GM21360 (cell line): ENCODE measurements around the gene FMNL2.

Experiments
- ATAC-seq: cut with Tn5 transposase; IDR thresholded peaks from one replicate; pipeline ENCODE4 v1.9.1; 2021; ENCODE audit warnings: mild to moderate bottlenecking, moderate library complexity; ENCODE audit not compliant: unreplicated experiment

The FMNL2 gene

DNA sequence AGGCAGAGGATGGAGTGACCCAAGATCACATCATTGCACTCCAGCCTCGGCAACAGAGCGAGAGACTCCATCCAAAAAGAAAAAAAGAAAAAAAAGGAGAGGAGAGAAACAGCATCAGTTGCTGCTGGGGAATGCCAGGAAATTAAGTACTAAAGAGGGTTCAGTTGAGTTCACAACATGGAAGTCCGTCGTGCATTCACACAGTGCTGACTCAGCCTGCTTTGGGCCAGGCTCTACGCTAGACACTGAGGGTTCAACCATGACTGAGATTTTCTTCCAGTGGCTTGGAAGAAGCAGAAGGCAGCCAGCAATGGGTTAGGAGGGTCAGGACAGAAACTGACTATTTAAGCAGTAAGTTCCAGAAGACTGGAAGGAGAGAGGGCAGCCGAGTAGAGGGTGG, 108.8 kb downstream of the FMNL2 start:
- no peak for ATAC-seq

- ATAC-seq: no peak
These were observed 109.5 kb downstream of the FMNL2 start for GRCh38 chr2:152444448-152444847.

DNA sequence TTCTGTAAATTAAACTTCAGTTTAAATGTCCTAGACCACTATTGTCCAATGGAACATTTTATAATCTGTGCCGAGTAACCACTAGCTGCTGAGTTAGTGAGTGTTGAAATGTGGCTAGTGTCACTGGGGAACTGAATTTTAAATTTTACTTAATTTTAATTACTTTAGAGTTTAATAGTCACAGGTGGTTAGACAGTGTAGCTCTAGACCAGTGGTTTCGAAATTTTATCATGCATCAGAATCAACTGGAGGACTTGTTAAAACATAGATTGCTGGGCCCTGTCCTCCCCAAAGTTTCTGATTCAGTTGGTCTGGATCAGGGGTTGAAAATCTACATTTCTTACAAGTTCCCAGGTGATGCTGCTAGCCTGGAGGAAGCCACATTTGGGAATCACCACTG, 110.4 kb downstream of the FMNL2 start:
- ATAC-seq: no peak

- ATAC-seq: no peak
These were observed 110.8 kb downstream of the FMNL2 start for GRCh38 chr2:152445791-152446201.

- ATAC-seq: no peak
These were observed 111.2 kb downstream of the FMNL2 start for GRCh38 chr2:152446213-152446612.

- ATAC-seq: no peak
These were observed 112.9 kb downstream of the FMNL2 start for GRCh38 chr2:152447897-152448296.

DNA sequence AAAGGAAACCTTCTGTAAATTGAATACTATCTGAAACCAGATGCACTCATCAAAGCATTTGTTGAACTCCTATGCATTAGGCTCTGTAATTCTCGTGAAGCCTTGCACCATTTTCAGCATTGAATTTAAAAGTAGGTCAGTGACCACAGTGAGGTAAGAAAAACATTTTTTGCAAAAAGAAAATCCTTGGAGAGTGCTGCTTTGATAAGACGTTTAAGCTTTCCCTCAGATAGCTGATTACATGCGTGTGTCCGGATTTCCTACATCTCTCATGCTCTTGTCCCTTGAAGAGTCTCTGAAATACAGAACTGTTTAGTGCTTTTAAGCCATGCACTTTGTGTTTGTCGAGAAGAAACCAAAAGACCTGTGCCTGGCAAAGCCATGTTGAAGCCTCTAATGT, 113.6 kb downstream of the FMNL2 start:
- ATAC-seq: no peak

- no peak for ATAC-seq
These were observed 114.6 kb downstream of the FMNL2 start for GRCh38 chr2:152449578-152449977.

- ATAC-seq: no peak
These were observed 115.2 kb downstream of the FMNL2 start for GRCh38 chr2:152450176-152450575.

GRCh38 chr2:152452256-152452973, 117.4 kb downstream of the FMNL2 start:
- no peak for ATAC-seq

GRCh38 chr2:152453129-152453911, 118.3 kb downstream of the FMNL2 start:
- ATAC-seq: no peak

GRCh38 chr2:152454371-152454770, 119.4 kb downstream of the FMNL2 start:
- ATAC-seq: no peak

GRCh38 chr2:152454960-152455359, 120.0 kb downstream of the FMNL2 start:
- no peak for ATAC-seq

GRCh38 chr2:152455738-152456137, 120.8 kb downstream of the FMNL2 start:
- ATAC-seq: no peak

DNA sequence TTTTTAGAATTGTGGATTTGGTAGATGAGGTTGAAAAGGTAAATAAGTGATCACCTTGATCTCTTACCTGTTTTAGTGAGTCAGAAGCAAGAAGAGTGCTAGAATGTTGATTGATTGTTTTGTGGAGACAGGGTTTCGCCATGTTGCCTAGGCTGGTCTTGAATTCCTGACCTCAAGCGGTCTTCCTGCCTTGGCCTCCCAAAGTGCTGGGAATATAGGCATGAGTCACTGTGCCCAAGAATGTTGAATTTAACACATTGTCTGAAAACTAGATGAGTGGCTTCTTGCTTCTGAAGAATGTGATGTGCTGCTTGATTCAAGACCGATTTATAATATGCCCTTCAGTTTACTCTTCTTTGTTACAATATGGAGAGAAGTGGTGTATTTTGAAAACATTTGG, 121.3 kb downstream of the FMNL2 start:
- ATAC-seq: no peak

DNA sequence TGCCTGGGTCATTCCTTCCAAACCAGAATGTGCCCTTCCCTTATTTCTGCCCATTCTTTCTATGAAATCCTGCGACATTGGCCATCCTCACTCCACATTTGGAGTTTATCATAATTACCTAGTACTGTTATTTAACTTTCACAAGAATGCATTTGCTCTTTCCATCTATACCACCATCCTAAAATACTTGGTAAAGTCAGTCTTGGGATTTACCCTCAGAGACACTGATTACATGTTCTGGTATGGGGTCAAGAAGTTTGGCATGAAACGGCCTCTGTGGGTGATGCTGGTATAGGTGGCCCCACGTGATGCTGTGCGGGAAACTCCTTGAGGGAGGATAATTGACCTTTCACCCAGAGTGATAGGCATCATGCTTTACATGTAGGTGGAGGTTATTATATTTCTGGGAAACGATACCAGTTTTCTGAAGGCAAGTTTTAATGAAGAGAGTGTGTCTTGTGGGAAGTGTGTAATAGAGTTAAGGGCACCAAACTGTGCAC, 123.5 kb downstream of the FMNL2 start:
- no peak for ATAC-seq

DNA sequence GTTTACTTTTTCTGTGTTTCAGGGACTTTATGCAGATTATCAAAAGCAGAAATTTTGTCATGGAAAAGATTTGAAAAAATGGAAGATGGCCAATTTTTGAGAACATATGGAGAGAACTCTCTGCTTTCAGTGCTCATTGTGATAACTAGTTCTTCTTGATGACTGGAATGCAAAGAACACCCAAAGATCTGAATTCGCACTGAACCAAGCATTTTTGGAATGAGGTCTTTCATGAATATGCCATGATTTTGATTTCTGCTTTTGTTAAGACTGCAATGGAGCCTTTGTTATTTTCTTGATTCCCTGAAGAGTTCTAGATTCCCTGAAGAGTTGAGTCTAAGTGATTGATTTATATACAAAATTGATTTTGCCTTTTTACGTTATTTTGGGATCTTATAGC, 124.1 kb downstream of the FMNL2 start:
- ATAC-seq: no peak

DNA sequence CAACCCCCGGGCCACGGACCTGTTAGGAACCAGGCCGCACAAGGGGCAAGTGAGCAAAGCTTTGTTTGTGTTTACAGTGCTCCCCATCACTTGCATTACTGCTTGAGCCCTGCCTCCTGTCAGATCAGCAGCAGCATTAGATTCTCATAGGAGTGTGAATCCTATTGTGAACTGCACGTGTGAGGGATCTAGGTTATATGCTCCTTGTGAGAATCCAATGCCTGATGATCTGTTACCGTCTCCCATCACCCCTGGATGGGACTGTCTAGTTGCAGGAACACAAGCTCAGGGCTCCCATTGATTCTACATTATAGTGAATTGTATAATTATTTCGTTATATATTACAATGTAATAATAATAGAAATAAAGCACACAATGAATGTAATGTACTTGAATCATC, 125.6 kb downstream of the FMNL2 start:
- ATAC-seq: no peak

DNA sequence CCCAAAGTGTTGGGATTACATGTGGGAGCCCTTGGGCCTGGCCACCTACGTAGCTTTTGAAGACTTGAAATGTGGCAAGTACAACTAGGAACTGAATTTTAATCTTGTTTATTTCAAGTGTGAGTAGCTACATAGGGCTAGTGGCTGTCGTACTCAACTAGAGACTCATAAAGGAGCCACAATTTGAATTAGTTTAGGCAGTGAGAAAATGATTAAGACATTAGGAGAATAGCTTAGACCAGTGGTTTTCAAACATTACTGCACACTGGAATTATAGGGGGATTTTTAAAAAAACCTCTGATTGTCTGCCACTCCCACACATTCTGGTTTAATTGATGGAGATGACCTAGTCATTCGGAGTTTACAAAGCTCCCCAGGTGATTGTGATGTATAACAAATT, 127.1 kb downstream of the FMNL2 start:
- ATAC-seq: no peak

DNA sequence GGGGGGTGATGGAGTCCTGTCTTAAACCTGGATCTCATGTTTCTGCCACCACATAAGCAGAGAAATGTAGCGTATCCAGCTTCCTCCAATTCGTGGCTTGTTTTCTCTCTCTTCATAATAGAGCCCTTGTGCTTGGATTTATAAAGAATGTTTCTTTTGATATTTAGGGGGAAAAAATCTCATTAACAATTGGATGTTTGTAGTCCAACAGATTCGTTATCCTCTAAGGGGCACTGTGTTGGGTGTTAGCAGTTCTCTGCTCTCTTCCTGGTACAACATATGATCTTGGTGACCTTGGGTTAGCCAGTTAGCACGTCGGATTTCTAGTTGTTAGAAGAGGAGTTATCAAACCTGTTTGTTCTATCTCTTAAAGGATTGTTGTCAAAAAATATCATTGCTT, 127.8 kb downstream of the FMNL2 start:
- ATAC-seq: no peak

DNA sequence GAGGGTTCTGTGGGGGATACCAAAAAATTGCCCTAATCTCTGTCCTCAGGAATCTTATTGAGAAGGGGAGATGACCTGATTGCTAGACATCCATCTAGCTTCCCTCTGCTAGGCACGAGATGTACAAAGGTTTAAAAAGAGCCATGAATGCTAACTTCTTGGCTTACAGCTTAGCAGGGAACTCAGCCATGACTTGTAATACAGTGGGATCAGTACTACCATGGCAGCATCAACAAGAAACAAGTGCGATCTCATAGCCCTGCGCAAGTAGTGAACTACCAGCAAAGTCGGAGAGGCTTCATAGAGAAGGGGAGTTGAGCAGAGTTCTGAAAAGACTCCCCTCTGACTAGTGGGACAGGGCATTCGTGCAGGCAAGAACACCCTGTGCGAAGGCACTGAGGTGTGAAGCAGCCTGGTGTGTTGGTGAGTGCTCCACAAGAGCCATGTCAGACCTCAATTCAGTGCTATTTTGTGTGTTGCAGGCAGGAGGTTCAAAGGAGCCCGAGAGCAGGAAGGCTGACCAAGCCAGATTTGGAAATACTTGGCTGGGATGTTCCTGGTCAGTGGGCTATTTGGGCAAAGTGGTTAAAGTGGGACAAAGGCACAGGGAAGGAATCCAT, 130.0 kb downstream of the FMNL2 start:
- no peak for ATAC-seq

- ATAC-seq: no peak
These were observed 130.6 kb downstream of the FMNL2 start for GRCh38 chr2:152465541-152465940.
